HS-27A (cell line): ENCODE data around the gene PIGS.

Experiments used
- DNase-seq: peaks from one replicate; pipeline ENCODE4 v3.0.0-alpha.2; 2012; ENCODE audit warnings: low read depth, missing footprints

PIGS gene

DNA sequence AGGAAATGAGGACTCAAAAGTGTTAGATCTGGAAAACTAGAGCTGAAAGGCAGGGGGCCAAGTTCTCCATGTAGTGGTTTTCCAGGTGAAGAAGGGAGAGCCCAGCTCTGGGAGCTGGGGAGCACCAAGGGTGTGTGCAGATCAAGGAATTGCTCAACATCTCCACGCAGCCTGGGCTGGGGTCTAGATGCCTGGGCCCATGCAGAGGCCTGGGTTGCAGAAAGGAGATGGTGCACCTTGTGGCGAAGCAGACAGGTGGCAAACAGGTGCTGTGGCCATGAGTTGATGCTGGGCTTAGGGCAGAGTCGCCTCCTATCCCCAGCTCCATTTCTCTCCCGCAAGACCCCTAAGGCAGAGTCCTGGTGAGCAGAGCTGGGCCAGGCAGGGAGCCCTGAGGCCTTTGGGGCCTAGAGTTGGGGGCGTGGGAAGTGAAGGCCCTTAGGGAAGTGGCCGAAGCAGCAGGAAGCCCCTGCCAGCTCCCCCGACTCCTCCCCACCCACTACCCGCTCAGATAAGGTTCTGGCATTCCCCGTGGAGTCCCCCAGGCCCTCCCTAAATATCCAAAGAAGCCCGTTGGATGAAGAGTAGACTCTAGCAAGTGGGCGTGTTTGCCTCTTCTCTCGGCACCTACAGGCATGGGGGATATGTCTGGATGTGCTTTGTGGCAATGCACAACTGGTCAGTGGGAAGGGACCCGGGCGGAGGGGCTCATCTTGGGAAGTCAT lies 64.4 kb downstream of the PIGS start:
- DNase-seq, result no peak

GRCh38 chr17:28505986-28506665 lies 65.2 kb downstream of the PIGS start, which contains the start of gene FOXN1:
Gene FOXN1 (plus strand): TSS chr17:28506348. CDS start chr17:28523970, 17,622 bp downstream.
- no peak for DNase-seq

- no peak for DNase-seq
Observed at GRCh38 chr17:28503420-28503819, 67.9 kb downstream of the PIGS start.
